HepG2 (cell line): Measurements from ENCODE around the gene SNRPD2. TPM values are rescaled to one million over a fixed set of nuclear protein-coding genes. Genes with fewer than 3 reads are reported as not detected.

Experiments
- BORCS8-MEF2B ChIP-seq: sonication (generic); formaldehyde crosslinking; IDR thresholded peaks from 2 replicates; pipeline ENCODE4 v1.8.0; 2022; ENCODE audit warnings: mild to moderate bottlenecking, missing genetic modification reagents
- HDAC1 ChIP-seq: sonication (generic); formaldehyde crosslinking; IDR thresholded peaks from 2 replicates; pipeline ENCODE4 v1.5.1; 2020; ENCODE audit warnings: mild to moderate bottlenecking, missing genetic modification reagents
- HNRNPLL ChIP-seq: fragments of 200-400 bp; formaldehyde crosslinking; IDR thresholded peaks from 2 replicates; pipeline ENCODE4 v1.6.1; 2017; ENCODE audit warnings: mild to moderate bottlenecking, low read depth, low read length; ENCODE audit not compliant: poor library complexity, severe bottlenecking
- KLF6 ChIP-seq: IDR thresholded peaks from 2 replicates; pipeline ENCODE4 v1.8.0; 2016; ENCODE audit warnings: missing biosample characterization, missing genetic modification reagents
- MXD4 ChIP-seq: IDR thresholded peaks from 2 replicates; pipeline ENCODE4 v1.6.1; 2016; ENCODE audit warnings: mild to moderate bottlenecking, missing biosample characterization, missing genetic modification reagents
- RFXANK ChIP-seq: IDR thresholded peaks from 2 replicates; pipeline ENCODE4 v1.6.1; 2016
- SAFB2 ChIP-seq: sonication (generic); formaldehyde crosslinking; IDR thresholded peaks from 2 replicates; pipeline ENCODE4 v1.5.1; 2020; ENCODE audit warnings: missing genetic modification reagents, low read depth, mild to moderate bottlenecking, borderline replicate concordance
- SSRP1 ChIP-seq: IDR thresholded peaks from 2 replicates; pipeline ENCODE4 v1.6.1; 2016; ENCODE audit warnings: control low read depth
- ZNF207 ChIP-seq: fragments of 450-650 bp; IDR thresholded peaks from 2 replicates; pipeline ENCODE4 v1.6.1; 2016; ENCODE audit warnings: antibody characterized with exemption, borderline replicate concordance
- ZNF260 ChIP-seq: sonication (generic); formaldehyde crosslinking; IDR thresholded peaks from 2 replicates; pipeline ENCODE4 v1.4.0; 2020; ENCODE audit warnings: missing genetic modification reagents, low read depth, mild to moderate bottlenecking, borderline replicate concordance
- ZNF441 ChIP-seq: sonication (generic); formaldehyde crosslinking; IDR thresholded peaks from 2 replicates; pipeline ENCODE4 v1.7.0; 2021; ENCODE audit warnings: missing genetic modification reagents, borderline replicate concordance
- ZNF543 ChIP-seq: sonication (generic); formaldehyde crosslinking; IDR thresholded peaks from 2 replicates; pipeline ENCODE4 v1.4.0; 2020; ENCODE audit warnings: mild to moderate bottlenecking, missing genetic modification reagents
- ZNF674 ChIP-seq: sonication (generic); formaldehyde crosslinking; IDR thresholded peaks from 2 replicates; pipeline ENCODE4 v1.5.0; 2020; ENCODE audit warnings: low read depth, mild to moderate bottlenecking, missing genetic modification reagents
- ZNF776 ChIP-seq: sonication (generic); formaldehyde crosslinking; IDR thresholded peaks from 2 replicates; pipeline ENCODE4 v1.4.0; 2020; ENCODE audit warnings: mild to moderate bottlenecking, missing genetic modification reagents
- ZNF780A ChIP-seq: sonication (generic); formaldehyde crosslinking; IDR thresholded peaks from 2 replicates; pipeline ENCODE4 v1.8.0; 2022; ENCODE audit warnings: mild to moderate bottlenecking, missing genetic modification reagents, moderate library complexity
- ZNF792 ChIP-seq: IDR thresholded peaks from 2 replicates; pipeline ENCODE4 v1.6.1; 2016
- ZNF878 ChIP-seq: sonication (generic); formaldehyde crosslinking; IDR thresholded peaks from 2 replicates; pipeline ENCODE4 v1.8.1; 2023; ENCODE audit warnings: mild to moderate bottlenecking, missing genetic modification reagents, moderate library complexity
- polyA plus RNA-seq, 8 experiments: library from polyadenylated mRNA; depleted of rRNA in 3 of 8; stranded (reverse) in 7 of 8; unstranded in 1 of 8; fragments of >200 nt; fragmentation: Illumina TruSeq in 4 of 8; extraction: Trizol in 4 of 8; gene quantifications; 2 replicates each; pipeline versions ENCODE4 v1.2.1 to v1.2.3, GENCODE V29; 2011 to 2016; ENCODE audit warnings: low read depth in 4 of 8, missing spikeins in 1 of 8, mixed read lengths in 1 of 8; ENCODE audit not compliant: insufficient read depth in 1 of 8
- total RNA-seq, 5 experiments: library from RNA; depleted of rRNA; stranded (reverse); fragments of >200 nt; fragmentation: Illumina TruSeq; extraction: Trizol; gene quantifications; 2 replicates each; pipeline ENCODE4 v1.2.3, GENCODE V29; 2016; ENCODE audit warnings: low read depth in 1 of 5
- TF ChIP-seq, protein P1 (sequence below): sonication (generic); formaldehyde crosslinking; IDR thresholded peaks from 2 replicates; pipeline ENCODE4 v1.4.0; 2020; ENCODE audit warnings: missing genetic modification reagents, borderline replicate concordance
- TF ChIP-seq, protein P2 (sequence below): sonication (generic); formaldehyde crosslinking; IDR thresholded peaks from 2 replicates; pipeline ENCODE4 v1.4.0; 2020; ENCODE audit warnings: mild to moderate bottlenecking, missing genetic modification reagents
- TF ChIP-seq, protein P3 (sequence below): sonication (generic); formaldehyde crosslinking; IDR thresholded peaks from 2 replicates; pipeline ENCODE4 v1.4.0; 2020; ENCODE audit warnings: low read depth, mild to moderate bottlenecking, missing genetic modification reagents
- TF ChIP-seq, protein P4 (sequence below): sonication (generic); formaldehyde crosslinking; conservative IDR thresholded peaks from 2 replicates; pipeline ENCODE4 v1.8.0; 2022; ENCODE audit warnings: low read depth, missing genetic modification reagents

Gene SNRPD2
- total and polyA plus RNA-seq, 2 of the 13 experiments (the other 11 are each of a cell fraction or from before 2014, with no cell fraction given): 299 to 485 TPM

DNA sequence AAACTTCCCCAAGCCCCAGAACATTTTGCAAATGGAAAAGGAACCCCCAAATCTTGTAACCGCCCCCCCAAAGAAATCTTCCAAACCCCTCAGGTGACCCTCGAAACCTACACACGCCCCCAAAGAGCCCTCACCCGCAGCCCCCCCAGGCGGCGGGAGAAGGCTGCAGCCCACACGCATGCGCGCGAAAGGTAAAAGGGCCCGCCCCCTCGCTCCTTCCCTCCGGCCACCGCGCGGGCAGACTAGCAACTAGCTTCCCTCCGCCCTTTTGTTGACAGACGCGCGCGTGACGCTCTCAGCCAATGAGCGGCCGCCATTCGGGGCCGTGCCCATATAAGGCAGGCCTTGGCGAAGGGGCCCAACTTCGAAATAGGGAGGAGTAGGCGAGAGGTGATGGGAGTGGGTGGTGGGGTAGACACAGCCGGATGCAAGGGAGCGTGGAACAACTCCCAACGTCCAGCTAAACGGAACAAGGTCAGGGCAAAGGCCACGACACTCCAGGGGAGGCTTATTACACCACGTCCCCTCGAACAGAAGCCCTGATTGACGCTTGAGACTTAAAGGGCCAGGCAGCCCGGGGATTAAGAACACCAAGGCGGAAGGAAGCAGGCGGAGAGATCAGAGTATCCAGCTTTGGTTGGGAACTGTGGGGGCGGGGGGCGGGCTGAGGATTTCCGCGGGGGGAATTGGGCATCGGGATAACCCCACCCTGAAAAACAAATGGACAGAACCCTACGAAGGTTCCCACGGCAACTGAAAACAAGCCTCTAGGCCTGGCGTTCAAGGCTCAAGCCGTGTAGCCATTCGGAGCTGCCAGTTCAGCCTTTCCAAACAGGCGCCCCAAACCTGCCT lies 25.6 kb upstream of the SNRPD2 start (continued):
- peak; percentile 75; the same call in 1 of the 2 replicates for TF ChIP-seq ZNF878 (CRISPR knock-in tag)
- TF ChIP-seq ZNF543: no peak; the same call in 1 of the 2 replicates
- no peak; the same call in 1 of the 2 replicates for TF ChIP-seq ZNF441 (CRISPR knock-in tag)
- TF ChIP-seq, protein P1, sequence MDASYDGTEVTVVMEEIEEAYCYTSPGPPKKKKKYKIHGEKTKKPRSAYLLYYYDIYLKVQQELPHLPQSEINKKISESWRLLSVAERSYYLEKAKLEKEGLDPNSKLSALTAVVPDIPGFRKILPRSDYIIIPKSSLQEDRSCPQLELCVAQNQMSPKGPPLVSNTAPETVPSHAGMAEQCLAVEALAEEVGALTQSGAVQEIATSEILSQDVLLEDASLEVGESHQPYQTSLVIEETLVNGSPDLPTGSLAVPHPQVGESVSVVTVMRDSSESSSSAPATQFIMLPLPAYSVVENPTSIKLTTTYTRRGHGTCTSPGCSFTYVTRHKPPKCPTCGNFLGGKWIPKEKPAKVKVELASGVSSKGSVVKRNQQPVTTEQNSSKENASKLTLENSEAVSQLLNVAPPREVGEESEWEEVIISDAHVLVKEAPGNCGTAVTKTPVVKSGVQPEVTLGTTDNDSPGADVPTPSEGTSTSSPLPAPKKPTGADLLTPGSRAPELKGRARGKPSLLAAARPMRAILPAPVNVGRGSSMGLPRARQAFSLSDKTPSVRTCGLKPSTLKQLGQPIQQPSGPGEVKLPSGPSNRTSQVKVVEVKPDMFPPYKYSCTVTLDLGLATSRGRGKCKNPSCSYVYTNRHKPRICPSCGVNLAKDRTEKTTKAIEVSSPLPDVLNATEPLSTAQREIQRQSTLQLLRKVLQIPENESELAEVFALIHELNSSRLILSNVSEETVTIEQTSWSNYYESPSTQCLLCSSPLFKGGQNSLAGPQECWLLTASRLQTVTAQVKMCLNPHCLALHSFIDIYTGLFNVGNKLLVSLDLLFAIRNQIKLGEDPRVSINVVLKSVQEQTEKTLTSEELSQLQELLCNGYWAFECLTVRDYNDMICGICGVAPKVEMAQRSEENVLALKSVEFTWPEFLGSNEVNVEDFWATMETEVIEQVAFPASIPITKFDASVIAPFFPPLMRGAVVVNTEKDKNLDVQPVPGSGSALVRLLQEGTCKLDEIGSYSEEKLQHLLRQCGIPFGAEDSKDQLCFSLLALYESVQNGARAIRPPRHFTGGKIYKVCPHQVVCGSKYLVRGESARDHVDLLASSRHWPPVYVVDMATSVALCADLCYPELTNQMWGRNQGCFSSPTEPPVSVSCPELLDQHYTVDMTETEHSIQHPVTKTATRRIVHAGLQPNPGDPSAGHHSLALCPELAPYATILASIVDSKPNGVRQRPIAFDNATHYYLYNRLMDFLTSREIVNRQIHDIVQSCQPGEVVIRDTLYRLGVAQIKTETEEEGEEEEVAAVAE: peak; percentile 99
- TF ChIP-seq SAFB2 (CRISPR knock-in tag): peak; percentile 85; the same call in 1 of the 2 replicates
- no peak for TF ChIP-seq ZNF780A (CRISPR knock-in tag)
- TF ChIP-seq ZNF776 (CRISPR knock-in tag): no peak
- TF ChIP-seq HNRNPLL: peak; percentile 68
- peak; percentile 65; the same call in 1 of the 2 replicates for TF ChIP-seq BORCS8-MEF2B (CRISPR knock-in tag)
- TF ChIP-seq MXD4: no peak; the same call in 1 of the 2 replicates
- TF ChIP-seq, protein P2, sequence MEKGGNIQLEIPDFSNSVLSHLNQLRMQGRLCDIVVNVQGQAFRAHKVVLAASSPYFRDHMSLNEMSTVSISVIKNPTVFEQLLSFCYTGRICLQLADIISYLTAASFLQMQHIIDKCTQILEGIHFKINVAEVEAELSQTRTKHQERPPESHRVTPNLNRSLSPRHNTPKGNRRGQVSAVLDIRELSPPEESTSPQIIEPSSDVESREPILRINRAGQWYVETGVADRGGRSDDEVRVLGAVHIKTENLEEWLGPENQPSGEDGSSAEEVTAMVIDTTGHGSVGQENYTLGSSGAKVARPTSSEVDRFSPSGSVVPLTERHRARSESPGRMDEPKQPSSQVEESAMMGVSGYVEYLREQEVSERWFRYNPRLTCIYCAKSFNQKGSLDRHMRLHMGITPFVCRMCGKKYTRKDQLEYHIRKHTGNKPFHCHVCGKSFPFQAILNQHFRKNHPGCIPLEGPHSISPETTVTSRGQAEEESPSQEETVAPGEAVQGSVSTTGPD (CRISPR knock-in tag): no peak
- TF ChIP-seq ZNF207: no peak
- TF ChIP-seq ZNF792 (CRISPR knock-in tag): peak; percentile 68
- no peak for TF ChIP-seq ZNF260 (CRISPR knock-in tag)
- TF ChIP-seq, protein P3, sequence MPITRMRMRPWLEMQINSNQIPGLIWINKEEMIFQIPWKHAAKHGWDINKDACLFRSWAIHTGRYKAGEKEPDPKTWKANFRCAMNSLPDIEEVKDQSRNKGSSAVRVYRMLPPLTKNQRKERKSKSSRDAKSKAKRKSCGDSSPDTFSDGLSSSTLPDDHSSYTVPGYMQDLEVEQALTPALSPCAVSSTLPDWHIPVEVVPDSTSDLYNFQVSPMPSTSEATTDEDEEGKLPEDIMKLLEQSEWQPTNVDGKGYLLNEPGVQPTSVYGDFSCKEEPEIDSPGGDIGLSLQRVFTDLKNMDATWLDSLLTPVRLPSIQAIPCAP (CRISPR knock-in tag): no peak
- TF ChIP-seq RFXANK (CRISPR knock-in tag): no peak
- no peak for TF ChIP-seq ZNF674
- TF ChIP-seq, protein P4, sequence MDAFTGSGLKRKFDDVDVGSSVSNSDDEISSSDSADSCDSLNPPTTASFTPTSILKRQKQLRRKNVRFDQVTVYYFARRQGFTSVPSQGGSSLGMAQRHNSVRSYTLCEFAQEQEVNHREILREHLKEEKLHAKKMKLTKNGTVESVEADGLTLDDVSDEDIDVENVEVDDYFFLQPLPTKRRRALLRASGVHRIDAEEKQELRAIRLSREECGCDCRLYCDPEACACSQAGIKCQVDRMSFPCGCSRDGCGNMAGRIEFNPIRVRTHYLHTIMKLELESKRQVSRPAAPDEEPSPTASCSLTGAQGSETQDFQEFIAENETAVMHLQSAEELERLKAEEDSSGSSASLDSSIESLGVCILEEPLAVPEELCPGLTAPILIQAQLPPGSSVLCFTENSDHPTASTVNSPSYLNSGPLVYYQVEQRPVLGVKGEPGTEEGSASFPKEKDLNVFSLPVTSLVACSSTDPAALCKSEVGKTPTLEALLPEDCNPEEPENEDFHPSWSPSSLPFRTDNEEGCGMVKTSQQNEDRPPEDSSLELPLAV: no peak
- no peak for TF ChIP-seq KLF6 (CRISPR knock-in tag)
- peak; percentile 72 for TF ChIP-seq HDAC1 (CRISPR knock-in tag)
- no peak for TF ChIP-seq SSRP1
